ENCODE results near the gene ABCC11.

- TF ChIP-seq SP1 (IDR thresholded peaks at IDR 0.05) (no peak), ELF4 (IDR thresholded peaks at IDR 0.05) (no peak), FOXK2 (IDR thresholded peaks at IDR 0.05) (no peak), ARNT (IDR thresholded peaks at IDR 0.05) (no peak), FOXM1 (IDR thresholded peaks at IDR 0.05; ENCODE audit: borderline replicate concordance) (no peak), NFRKB (IDR thresholded peaks at IDR 0.05) (no peak), SUZ12 (IDR thresholded peaks at IDR 0.05) (no peak)
Observed at GRCh38 chr16:48235058-48235555, 12.2 kb downstream of the ABCC11 start.
